Thoracic aorta (tissue), 2 donors: ENCODE data around the gene PPIL3. TPM values are rescaled to one million over a fixed set of nuclear protein-coding genes. Genes with fewer than 3 reads are reported as not detected.
"Not testable (repeated sequence)": the region's sequence is repeated elsewhere in the genome, so short reads cannot be mapped to it uniquely, and the experiment has no call there.

Experiments used
- ATAC-seq: fragments of 150-250 bp; one replicate; pipeline ENCODE4 v1.8.0; 2017; ENCODE audit warnings: low read depth; ENCODE audit not compliant: insufficient number of reproducible peaks, low FRiP score
- DNase-seq: peaks from one replicate; pipeline ENCODE4 v3.0.0-alpha.2; 2020; ENCODE audit warnings: low spot score
- H3K27ac ChIP-seq, 2 donors: fragments of 200-600 bp; sonication (generic); 1 replicate in 1 of 2; 2 replicates in 1 of 2; pipeline ENCODE4 v1.5.1; 2016; ENCODE audit warnings: mild to moderate bottlenecking in 2 of 2, moderate library complexity in 2 of 2
- H3K27me3 ChIP-seq: fragments of 200-600 bp; sonication (generic); replicated peaks from 2 replicates; pipeline ENCODE4 v1.6.0; 2016; ENCODE audit warnings: mild to moderate bottlenecking; ENCODE audit not compliant: insufficient read depth
- H3K36me3 ChIP-seq: fragments of 200-600 bp; sonication (generic); one replicate; pipeline ENCODE4 v1.5.1; 2016
- H3K4me1 ChIP-seq, 2 donors: fragments of 200-600 bp; sonication (generic); 1 replicate in 1 of 2; 2 replicates in 1 of 2; pipeline versions ENCODE4 v1.5.1 to v1.6.0; 2016; ENCODE audit warnings: low read depth in 2 of 2, mild to moderate bottlenecking in 1 of 2; ENCODE audit not compliant: control insufficient read depth in 1 of 2
- H3K4me3 ChIP-seq: fragments of 200-600 bp; sonication (generic); 2 replicates; pipeline ENCODE4 v1.5.1; 2016; ENCODE audit warnings: mild to moderate bottlenecking
- H3K9me3 ChIP-seq: fragments of 200-600 bp; sonication (generic); 2 replicates; pipeline ENCODE4 v1.5.1; 2016
- total RNA-seq, 2 donors: library from RNA; depleted of rRNA; stranded (reverse); fragments of >200 nt; gene quantifications; one replicate each; pipeline versions ENCODE4 v1.1.0 to v1.2.3, GENCODE V29; 2016
- TF ChIP-seq, protein P1 (sequence below): fragments of 200-600 bp; sonication (generic); IDR thresholded peaks from one replicate; pipeline ENCODE4 v1.5.1; 2019; ENCODE audit warnings: antibody characterized with exemption

PPIL3 gene
- total RNA-seq, 2 donors from 2014 or later, result 8.4 to 25.5 TPM

- no peaks in the 10 kb centered on the region for H3K27me3 ChIP-seq
- H3K27ac ChIP-seq, result no peak overlapping the region
- H3K4me1 ChIP-seq, result no peaks in the 10 kb centered on the region
- no peak overlapping the region for H3K4me3 ChIP-seq
- ATAC-seq (no peak), DNase-seq (no peak)
- TF ChIP-seq, protein P1, sequence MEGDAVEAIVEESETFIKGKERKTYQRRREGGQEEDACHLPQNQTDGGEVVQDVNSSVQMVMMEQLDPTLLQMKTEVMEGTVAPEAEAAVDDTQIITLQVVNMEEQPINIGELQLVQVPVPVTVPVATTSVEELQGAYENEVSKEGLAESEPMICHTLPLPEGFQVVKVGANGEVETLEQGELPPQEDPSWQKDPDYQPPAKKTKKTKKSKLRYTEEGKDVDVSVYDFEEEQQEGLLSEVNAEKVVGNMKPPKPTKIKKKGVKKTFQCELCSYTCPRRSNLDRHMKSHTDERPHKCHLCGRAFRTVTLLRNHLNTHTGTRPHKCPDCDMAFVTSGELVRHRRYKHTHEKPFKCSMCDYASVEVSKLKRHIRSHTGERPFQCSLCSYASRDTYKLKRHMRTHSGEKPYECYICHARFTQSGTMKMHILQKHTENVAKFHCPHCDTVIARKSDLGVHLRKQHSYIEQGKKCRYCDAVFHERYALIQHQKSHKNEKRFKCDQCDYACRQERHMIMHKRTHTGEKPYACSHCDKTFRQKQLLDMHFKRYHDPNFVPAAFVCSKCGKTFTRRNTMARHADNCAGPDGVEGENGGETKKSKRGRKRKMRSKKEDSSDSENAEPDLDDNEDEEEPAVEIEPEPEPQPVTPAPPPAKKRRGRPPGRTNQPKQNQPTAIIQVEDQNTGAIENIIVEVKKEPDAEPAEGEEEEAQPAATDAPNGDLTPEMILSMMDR, result no peak
- H3K36me3 ChIP-seq, result peaks cover 49% of the 10 kb centered on the region
- H3K9me3 ChIP-seq, result no peaks in the 10 kb centered on the region
Observed at GRCh38 chr2:200913654-200914053, 24.8 kb upstream of the PPIL3 start.

DNA sequence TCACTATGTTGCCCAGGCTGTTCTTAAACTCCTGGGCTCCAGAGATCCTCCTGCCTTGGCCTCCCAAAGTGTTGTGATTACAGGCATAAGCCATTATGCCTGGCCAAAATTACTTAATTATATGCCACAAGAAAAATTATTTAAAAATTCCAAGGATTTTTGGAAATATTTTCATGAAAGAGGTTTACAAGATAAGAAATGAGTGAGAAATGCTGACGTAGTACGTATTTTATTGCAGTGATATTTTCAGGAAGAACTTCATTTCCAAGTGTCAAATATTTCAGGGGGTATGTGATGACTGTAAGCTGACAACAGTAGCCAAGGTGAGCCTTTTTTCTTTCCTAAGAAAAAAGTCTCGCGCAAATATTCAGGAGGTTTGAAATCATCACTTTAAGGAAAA lies 21.1 kb upstream of the PPIL3 start:
- no peaks in the 10 kb centered on the region for H3K9me3 ChIP-seq
- no peaks in the 10 kb centered on the region for H3K27me3 ChIP-seq
- TF ChIP-seq, protein P1, result no peak
- DNase-seq, result no peak
- H3K27ac ChIP-seq, result no peak overlapping the region
- peaks cover 38% of the 10 kb centered on the region for H3K36me3 ChIP-seq
- H3K4me3 ChIP-seq, result no peak overlapping the region
- ATAC-seq, result no peak
- no peaks in the 10 kb centered on the region for H3K4me1 ChIP-seq

DNA sequence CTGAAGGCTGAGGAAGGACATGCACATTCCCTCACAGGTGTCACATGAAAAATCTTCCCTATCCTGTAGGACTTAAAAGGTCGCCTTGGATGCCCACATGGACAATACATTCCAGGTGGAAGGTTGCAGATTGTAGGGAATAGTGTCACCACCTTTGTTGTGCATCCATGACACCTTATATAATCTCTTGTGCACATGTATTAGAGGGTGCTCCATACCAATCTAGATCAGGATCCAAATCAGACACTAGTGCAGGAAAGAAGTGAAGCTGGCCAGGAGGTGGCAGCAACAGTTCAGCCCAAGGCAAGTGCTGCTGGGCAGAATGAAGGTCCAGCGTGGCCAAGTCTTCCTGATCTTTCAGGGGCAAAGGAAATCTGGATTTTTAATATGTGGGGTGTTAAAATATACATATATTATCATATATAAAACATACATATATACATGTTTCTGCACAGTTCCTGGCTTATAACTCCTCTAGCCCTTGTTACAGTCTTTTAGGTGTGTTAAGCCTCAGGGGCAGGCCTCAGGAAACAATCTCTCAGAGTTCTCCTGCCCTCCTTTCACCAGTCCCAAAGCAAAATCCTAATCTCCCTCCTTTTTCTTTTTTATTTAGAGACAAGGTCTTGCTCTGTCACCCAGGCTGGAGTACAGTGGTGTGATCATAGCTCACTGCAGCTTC lies 16.9 kb upstream of the PPIL3 start:
- ATAC-seq, result no peak
- Histone ChIP-seq H3K4me3 (no peak overlapping the region), H3K27me3 (no peaks in the 10 kb centered on the region), H3K27ac (no peak overlapping the region), H3K9me3 (no peaks in the 10 kb centered on the region), H3K36me3 (peaks cover 16% of the 10 kb centered on the region), H3K4me1 (no peaks in the 10 kb centered on the region)
- no peak for DNase-seq
- TF ChIP-seq, protein P1, result no peak

- no peaks in the 10 kb centered on the region for H3K9me3 ChIP-seq
- peaks cover 24% of the 10 kb centered on the region for H3K36me3 ChIP-seq
- no peaks in the 10 kb centered on the region for H3K4me1 ChIP-seq
- no peaks in the 10 kb centered on the region for H3K27me3 ChIP-seq
- peak; percentile 36 for DNase-seq
- peak; percentile 73 for ATAC-seq
- TF ChIP-seq, protein P1, result peak; percentile 71
- no peak overlapping the region for H3K27ac ChIP-seq
- no peak overlapping the region for H3K4me3 ChIP-seq
Observed at GRCh38 chr2:200901459-200902072, 12.7 kb upstream of the PPIL3 start.

DNA sequence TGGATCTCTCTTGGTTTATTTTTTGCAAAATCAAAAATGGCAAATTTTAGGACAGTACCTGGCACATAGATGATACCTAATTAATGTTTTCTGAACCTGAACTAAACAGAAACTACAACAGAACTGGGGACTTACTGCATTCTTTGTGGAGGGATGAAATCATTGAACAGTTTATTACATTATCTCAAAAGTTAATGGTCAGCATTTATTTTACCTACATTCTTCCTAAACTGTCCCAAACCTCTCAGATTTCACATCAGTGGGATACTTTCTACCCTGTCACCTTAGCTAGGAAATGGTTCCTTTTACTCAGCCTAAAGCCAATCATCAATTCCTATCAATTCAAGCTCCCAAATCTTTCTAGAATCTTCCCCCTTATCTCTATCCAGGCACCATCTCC lies 10.6 kb upstream of the PPIL3 start:
- Histone ChIP-seq H3K36me3 (peaks cover 33% of the 10 kb centered on the region), H3K27me3 (no peaks in the 10 kb centered on the region), H3K4me3 (no peak overlapping the region), H3K27ac (no peak overlapping the region), H3K9me3 (no peaks in the 10 kb centered on the region), H3K4me1 (no peaks in the 10 kb centered on the region)
- no peak for DNase-seq
- TF ChIP-seq, protein P1, result no peak
- ATAC-seq, result no peak

DNA sequence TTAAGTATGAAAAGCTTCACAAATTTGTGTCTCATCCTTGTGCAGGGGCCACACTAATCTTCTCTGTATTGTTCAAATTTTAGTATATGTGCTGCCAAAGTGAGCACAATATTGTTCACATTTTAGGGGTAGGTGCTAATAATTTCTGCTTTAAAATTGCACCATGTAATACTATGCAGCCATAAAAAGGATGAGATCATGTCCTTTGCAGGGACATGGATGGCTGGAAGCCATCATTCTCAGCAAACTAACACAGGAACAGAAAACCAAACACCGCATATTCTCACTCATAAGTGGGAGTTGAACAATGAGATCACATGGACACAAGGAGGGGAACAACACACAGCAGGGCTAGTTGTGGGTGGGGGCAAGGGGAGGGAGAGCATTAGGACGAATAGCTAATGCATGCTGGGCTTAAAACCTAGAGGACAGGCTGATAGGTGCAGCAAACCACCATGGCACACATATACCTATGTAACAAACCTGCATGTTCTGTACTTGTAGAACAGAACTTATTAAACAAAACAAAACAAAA lies 7.1 kb downstream of the PPIL3 start:
- peaks cover 33% of the 10 kb centered on the region for H3K36me3 ChIP-seq
- not testable (repeated sequence) for H3K27me3 ChIP-seq, ATAC-seq, H3K9me3 ChIP-seq, H3K27ac ChIP-seq, DNase-seq, H3K4me1 ChIP-seq, H3K4me3 ChIP-seq
